Omental fat pad (tissue), 4 donors: ENCODE results near the gene NTM. TPM values are rescaled to one million over a fixed set of nuclear protein-coding genes. Genes with fewer than 3 reads are reported as not detected.

Experiments
- ATAC-seq: fragments of 150-250 bp; one replicate; pipeline ENCODE4 v1.9.1; 2016; ENCODE audit warnings: mild to moderate bottlenecking, moderate library complexity; ENCODE audit not compliant: low FRiP score
- DNase-seq: peaks from one replicate; pipeline ENCODE4 v3.0.0-alpha.2; 2019; ENCODE audit warnings: low spot score
- total RNA-seq, 4 donors: library from RNA; depleted of rRNA; stranded (reverse); fragments of >200 nt; gene quantifications; one replicate each; pipeline ENCODE4 v1.1.0, GENCODE V29; 2016
- TF ChIP-seq, protein P1 (sequence below), 3 donors: fragments of 450-650 bp; IDR thresholded peaks; one replicate each; pipeline ENCODE4 v1.5.1; 2016 to 2017; ENCODE audit warnings: antibody characterized with exemption in 3 of 3, mild to moderate bottlenecking in 3 of 3, moderate library complexity in 2 of 3

Gene NTM
- total RNA-seq, 4 donors from 2014 or later, result 0.56 to 5.5 (median 2.4) TPM

DNA sequence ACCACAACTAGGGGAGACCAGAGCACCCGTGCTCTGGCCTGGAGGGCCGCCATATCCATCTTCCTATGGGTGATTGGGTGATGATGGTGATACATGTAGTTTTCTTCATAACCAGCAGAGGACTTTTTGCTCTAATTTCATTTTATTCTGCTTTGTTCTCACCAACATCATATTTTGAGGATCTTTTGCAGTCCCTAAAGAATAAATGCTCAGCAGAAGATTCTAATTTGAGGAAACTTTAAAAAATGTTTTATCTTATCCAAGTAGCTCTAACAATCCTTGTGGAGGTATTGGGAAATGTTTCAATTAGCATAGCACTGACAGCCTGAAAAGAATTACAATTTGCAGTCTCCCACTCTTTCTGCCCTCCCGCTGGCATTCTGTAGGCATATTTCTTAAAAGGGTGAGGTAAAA, 544.0 kb downstream of the NTM start:
- TF ChIP-seq, protein P1, sequence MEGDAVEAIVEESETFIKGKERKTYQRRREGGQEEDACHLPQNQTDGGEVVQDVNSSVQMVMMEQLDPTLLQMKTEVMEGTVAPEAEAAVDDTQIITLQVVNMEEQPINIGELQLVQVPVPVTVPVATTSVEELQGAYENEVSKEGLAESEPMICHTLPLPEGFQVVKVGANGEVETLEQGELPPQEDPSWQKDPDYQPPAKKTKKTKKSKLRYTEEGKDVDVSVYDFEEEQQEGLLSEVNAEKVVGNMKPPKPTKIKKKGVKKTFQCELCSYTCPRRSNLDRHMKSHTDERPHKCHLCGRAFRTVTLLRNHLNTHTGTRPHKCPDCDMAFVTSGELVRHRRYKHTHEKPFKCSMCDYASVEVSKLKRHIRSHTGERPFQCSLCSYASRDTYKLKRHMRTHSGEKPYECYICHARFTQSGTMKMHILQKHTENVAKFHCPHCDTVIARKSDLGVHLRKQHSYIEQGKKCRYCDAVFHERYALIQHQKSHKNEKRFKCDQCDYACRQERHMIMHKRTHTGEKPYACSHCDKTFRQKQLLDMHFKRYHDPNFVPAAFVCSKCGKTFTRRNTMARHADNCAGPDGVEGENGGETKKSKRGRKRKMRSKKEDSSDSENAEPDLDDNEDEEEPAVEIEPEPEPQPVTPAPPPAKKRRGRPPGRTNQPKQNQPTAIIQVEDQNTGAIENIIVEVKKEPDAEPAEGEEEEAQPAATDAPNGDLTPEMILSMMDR (IDR thresholded peaks at IDR 0.05), result no peak
- DNase-seq (no peak), ATAC-seq (no peak)

DNA sequence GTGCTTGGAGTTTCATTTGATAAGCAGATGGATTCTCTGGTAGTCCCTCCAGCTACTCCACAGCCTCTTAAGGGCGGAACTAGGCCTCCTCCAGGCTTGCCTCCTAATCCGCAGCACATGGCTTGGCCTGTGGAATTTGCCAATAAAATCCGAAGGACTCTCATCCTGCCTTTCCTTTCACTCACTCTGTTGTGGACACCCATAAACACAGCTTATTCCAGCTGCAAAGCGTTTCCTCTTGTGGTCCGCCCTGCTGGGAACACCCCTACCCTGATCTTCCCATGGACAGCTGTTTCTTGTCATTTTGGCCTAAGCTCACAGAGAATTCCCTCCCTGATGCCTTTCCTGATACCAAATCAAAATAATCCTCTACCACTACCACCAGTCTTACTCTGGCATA, 546.2 kb downstream of the NTM start:
- ATAC-seq, result no peak
- TF ChIP-seq, protein P1 (IDR thresholded peaks at IDR 0.05), result no peak
- DNase-seq, result no peak

DNA sequence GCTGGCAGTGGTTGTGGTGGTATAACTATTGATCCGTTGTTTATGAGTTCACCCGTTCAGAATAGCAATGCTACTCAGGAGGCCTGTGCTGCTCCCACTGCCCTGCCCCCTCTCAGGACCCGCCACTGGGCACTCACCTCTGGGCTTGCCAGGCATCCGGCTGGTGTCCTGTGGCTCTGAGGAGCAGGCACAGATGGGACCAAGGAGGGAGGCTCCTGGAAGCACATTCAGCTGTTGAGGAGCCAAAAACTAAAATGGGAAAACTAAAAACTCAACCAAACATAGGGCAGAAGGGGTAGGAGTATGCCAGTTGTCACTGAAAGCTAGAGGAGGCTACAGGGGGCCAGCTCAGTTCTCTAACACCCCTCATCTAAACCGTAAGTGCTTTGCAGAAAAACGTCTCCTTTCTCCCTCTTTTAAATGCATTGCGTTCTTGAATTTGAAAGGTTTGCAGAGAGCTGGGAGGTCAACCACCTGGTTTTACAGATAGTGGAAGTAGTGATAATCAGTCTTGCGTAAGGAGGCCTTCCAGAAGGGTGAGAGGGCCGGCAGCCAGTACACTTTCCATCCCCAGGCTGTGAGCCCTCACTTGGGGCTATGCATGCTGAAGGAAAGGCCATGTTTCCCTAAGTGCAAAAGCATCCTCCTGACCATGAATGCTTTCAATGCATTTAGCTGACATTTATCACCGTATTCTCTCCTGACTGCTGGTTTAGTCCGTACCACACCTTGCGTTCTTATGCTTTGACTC, 547.4 kb downstream of the NTM start:
- TF ChIP-seq, protein P1 (IDR thresholded peaks at IDR 0.05), result no peak
- no peak for DNase-seq
- ATAC-seq, result no peak

DNA sequence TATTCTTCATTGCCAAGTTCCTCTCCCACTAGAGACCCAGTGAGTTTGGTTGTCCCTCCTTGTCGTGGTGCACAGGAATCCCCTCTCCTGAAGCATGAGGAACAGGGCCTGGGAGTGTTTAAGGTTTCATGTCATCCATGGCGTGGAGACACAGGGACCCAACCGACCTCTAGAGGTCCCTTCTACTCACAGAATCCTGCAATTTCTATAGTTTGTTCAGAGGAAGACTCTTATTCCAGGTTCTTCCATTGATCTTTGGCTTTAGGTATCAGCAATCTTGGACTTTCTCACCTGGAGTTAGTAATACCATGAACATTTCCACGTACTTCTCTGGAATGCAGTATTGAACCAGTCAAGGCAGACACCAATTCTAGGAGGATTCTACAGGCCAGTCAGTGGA, 548.2 kb downstream of the NTM start:
- TF ChIP-seq, protein P1 (IDR thresholded peaks at IDR 0.05), result no peak
- DNase-seq (no peak), ATAC-seq (no peak)

DNA sequence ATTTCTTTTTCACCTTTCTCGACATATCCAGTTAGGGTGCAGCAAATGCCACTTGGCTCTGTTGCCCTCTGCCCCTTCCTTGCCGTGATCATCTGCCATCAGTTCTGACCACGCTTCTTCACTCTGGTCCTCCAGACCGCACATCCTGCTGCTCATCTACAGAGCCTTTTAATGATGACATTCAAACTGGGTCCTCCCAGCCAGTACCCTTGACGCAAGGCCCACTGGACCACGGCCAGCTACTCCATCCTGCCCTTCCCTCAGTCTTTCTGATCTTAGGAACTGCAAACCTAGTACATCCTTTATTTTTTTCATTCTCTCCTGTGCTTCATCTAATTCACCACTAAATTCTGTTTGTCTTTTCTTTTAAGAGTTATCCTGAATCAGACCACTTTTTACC, 551.8 kb downstream of the NTM start:
- TF ChIP-seq, protein P1 (IDR thresholded peaks at IDR 0.05), result no peak
- ATAC-seq (no peak), DNase-seq (no peak)

DNA sequence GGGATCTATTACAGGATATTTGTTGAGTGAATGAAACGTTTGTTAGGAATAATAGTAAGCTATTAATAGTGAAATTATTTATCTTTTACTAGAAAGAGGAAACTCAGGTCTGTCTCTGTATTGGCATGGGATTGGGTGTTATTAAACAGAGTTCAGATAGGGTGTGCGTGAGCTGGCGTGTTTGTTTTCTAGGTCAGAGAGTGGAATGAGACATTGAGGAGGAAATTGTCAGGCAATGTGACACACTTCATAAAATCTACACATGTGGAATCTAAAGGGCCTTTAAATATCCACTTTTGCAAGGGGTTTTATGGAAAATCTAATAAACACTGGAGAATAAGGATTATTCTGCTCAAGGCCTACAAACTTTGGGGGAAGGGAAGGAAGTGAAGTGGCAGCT, 552.9 kb downstream of the NTM start:
- no peak for ATAC-seq
- no peak for DNase-seq
- TF ChIP-seq, protein P1 (IDR thresholded peaks at IDR 0.05), result no peak

DNA sequence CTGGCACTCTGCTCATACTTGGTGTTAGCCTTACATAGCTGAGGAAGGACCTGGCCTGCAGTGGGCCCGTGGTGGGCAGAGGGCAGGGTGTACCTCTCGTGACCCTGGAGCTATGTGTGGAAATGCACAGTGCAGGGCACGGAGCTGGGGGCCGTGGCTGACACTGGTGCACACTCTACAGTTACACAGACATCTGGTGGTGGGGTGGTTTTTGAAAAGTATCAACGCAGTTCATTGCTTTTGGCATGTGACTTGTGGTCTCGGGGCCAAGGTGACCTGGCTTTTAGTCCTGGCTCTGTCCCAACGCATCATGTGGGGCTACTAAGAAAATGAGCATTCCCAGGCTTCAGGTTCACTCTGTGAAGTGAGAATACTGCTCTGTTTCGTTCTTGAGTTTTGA, 553.6 kb downstream of the NTM start:
- no peak for DNase-seq
- TF ChIP-seq, protein P1 (IDR thresholded peaks at IDR 0.05), result no peak
- no peak for ATAC-seq
